HCT116 (cell line): ENCODE data around the gene TSEN34. TPM values are rescaled to one million over a fixed set of nuclear protein-coding genes. Genes with fewer than 3 reads are reported as not detected.

Experiments used
- ATAC-seq: fragments of 200-7000 bp; cut with Tn5 transposase; 2 replicates; pipeline ENCODE4 v1.9.1; 2020; ENCODE audit warnings: mild to moderate bottlenecking, moderate library complexity
- BruUV-seq: library from RNA; stranded (reverse); fragments of 400-500 nt; replicated peaks from 2 replicates; lab custom pipeline; 2021; lab: Mats Ljungman, UMichigan
- CTCF ChIA-PET: fragments of 300-600 bp; sonication (Branson Sonifier 250); formaldehyde crosslinking; loops from one replicate; lab custom pipeline; 2021; ENCODE audit warnings: antibody characterized with exemption; lab: Charles Lee
- POLR2A ChIA-PET: fragments of 300-600, 350-600 bp; sonication (Branson Sonifier 250); formaldehyde crosslinking; loops from one replicate; lab custom pipeline; 2021; ENCODE audit warnings: antibody characterized with exemption; lab: Charles Lee
- RAD21 ChIA-PET, 2 experiments: fragments of 300-600 bp; sonication (Branson Sonifier 250); formaldehyde crosslinking; loops; one replicate each; lab custom pipeline; 2023; ENCODE audit warnings: low total read pairs in 2 of 2; ENCODE audit not compliant: uncharacterized antibody in 2 of 2, unreplicated experiment in 2 of 2, low non-redundant PET in 1 of 2; lab: Charles Lee
- DNase-seq: peaks from one replicate; pipeline ENCODE4 v3.0.0-alpha.2; 2010; ENCODE audit warnings: low read depth, low spot score
- H2AFZ ChIP-seq: fragments of 200-600 bp; shearing (Covaris generic), sonication (generic); 2 replicates; pipeline ENCODE4 v1.6.1; 2017; ENCODE audit warnings: low read depth, mixed run types, mixed read lengths, antibody characterized with exemption, low read length; ENCODE audit not compliant: poor library complexity, severe bottlenecking
- H3K27ac ChIP-seq: 2 replicates; pipeline ENCODE4 v1.5.1; 2012; ENCODE audit warnings: low read depth, low read length
- H3K27me3 ChIP-seq: fragments of 200-600 bp; sonication (generic); 2 replicates; pipeline ENCODE4 v1.6.1; 2016; ENCODE audit warnings: mixed run types, low read length, mixed read lengths; ENCODE audit not compliant: insufficient read depth
- H3K36me3 ChIP-seq, 2 experiments: fragments of 200-500 bp in 1 of 2; fragments of 200-600 bp in 1 of 2; sonication (Bioruptor generic) in 1 of 2; sonication (generic) in 1 of 2; 2 replicates each; pipeline versions ENCODE4 v1.5.1 to v1.6.1; 2014 to 2016; ENCODE audit warnings: low read length in 2 of 2, inconsistent platforms in 1 of 2, mixed read lengths in 1 of 2, mixed run types in 1 of 2; ENCODE audit not compliant: insufficient read depth in 2 of 2, control insufficient read depth in 1 of 2
- H3K4me1 ChIP-seq, 2 experiments: fragments of 200-600 bp in 1 of 2; sonication (generic) in 1 of 2; 2 replicates each; pipeline versions ENCODE4 v1.5.1 to v1.6.1; 2012 to 2017; ENCODE audit warnings: low read length in 2 of 2, inconsistent platforms in 1 of 2, mild to moderate bottlenecking in 1 of 2, mixed read lengths in 1 of 2, mixed run types in 1 of 2, moderate library complexity in 1 of 2; ENCODE audit not compliant: insufficient read depth in 2 of 2, control insufficient read depth in 1 of 2
- H3K4me2 ChIP-seq: fragments of 200-600 bp; sonication (generic); 2 replicates; pipeline ENCODE4 v1.6.1; 2017; ENCODE audit warnings: mixed run types, low read length, mixed read lengths
- H3K4me3 ChIP-seq, 2 experiments: fragments of 200-600 bp in 1 of 2; sonication (generic) in 1 of 2; replicated peaks in 1 of 2; 2 replicates each; pipeline ENCODE4 v1.5.1; 2011 to 2016; ENCODE audit warnings: low read length in 2 of 2, control low read depth in 1 of 2, low read depth in 1 of 2, mild to moderate bottlenecking in 1 of 2, mixed read lengths in 1 of 2, mixed run types in 1 of 2
- H3K79me2 ChIP-seq: fragments of 200-600 bp; sonication (generic); 2 replicates; pipeline ENCODE4 v1.6.1; 2017; ENCODE audit warnings: mild to moderate bottlenecking, mixed run types, low read length, moderate library complexity, mixed read lengths; ENCODE audit not compliant: insufficient read depth
- H3K9ac ChIP-seq: fragments of 200-600 bp; sonication (generic); 2 replicates; pipeline ENCODE4 v1.6.1; 2016; ENCODE audit warnings: low read length, mixed read lengths
- H3K9me2 ChIP-seq: fragments of 200-600 bp; sonication (generic), shearing (Covaris generic); 2 replicates; pipeline ENCODE4 v1.6.1; 2017; ENCODE audit warnings: mixed run types, mild to moderate bottlenecking, moderate library complexity; ENCODE audit not compliant: insufficient read depth
- H3K9me3 ChIP-seq, 2 experiments: fragments of 200-500 bp in 1 of 2; fragments of 200-600 bp in 1 of 2; sonication (Bioruptor generic) in 1 of 2; sonication (generic) in 1 of 2; 2 replicates each; pipeline ENCODE4 v1.6.1; 2014 to 2017; ENCODE audit warnings: low read length in 2 of 2, mixed read lengths in 2 of 2, inconsistent platforms in 1 of 2, low read depth in 1 of 2, mild to moderate bottlenecking in 1 of 2, mixed run types in 1 of 2, moderate library complexity in 1 of 2; ENCODE audit not compliant: control insufficient read depth in 1 of 2, insufficient read depth in 1 of 2
- H4K20me1 ChIP-seq: fragments of 200-600 bp; sonication (generic), shearing (Covaris generic); 2 replicates; pipeline ENCODE4 v1.6.1; 2017; ENCODE audit warnings: mixed run types, mild to moderate bottlenecking, moderate library complexity; ENCODE audit not compliant: insufficient read depth
- CBX3 ChIP-seq: IDR thresholded peaks from 2 replicates; pipeline ENCODE4 v1.6.1; 2012; ENCODE audit warnings: low read depth
- CEBPB ChIP-seq: IDR thresholded peaks from 2 replicates; pipeline ENCODE4 v1.6.1; 2012; ENCODE audit warnings: low read depth
- EGR1 ChIP-seq: IDR thresholded peaks from 2 replicates; pipeline ENCODE4 v1.6.1; 2012; ENCODE audit warnings: low read depth
- ELF1 ChIP-seq: IDR thresholded peaks from 2 replicates; pipeline ENCODE4 v1.6.1; 2012; ENCODE audit warnings: low read depth, borderline replicate concordance
- EZH2 ChIP-seq: fragments of 200-600 bp; sonication (generic); IDR thresholded peaks from 2 replicates; pipeline ENCODE4 v1.6.1; 2017; ENCODE audit warnings: antibody characterized with exemption, mixed run types
- FOSL1 ChIP-seq: IDR thresholded peaks from 2 replicates; pipeline ENCODE4 v1.6.1; 2012; ENCODE audit warnings: low read depth
- JUND ChIP-seq: IDR thresholded peaks from 2 replicates; pipeline ENCODE4 v1.6.1; 2012
- POLR2AphosphoS5 ChIP-seq: IDR thresholded peaks from 2 replicates; pipeline ENCODE4 v1.6.1; 2011; ENCODE audit warnings: mild to moderate bottlenecking, low read depth, low read length, moderate library complexity
- SIN3A ChIP-seq: IDR thresholded peaks from 2 replicates; pipeline ENCODE4 v1.6.1; 2012; ENCODE audit warnings: low read depth
- SRF ChIP-seq: IDR thresholded peaks from 2 replicates; pipeline ENCODE4 v1.6.1; 2012; ENCODE audit warnings: low read depth
- YY1 ChIP-seq: IDR thresholded peaks from 2 replicates; pipeline ENCODE4 v1.6.1; 2011; ENCODE audit warnings: low read length, low read depth, moderate library complexity, mild to moderate bottlenecking; ENCODE audit not compliant: insufficient replicate concordance; ENCODE audit errors: extremely low read depth
- ZNF274 ChIP-seq: fragments of 200-500 bp; sonication (Bioruptor generic); IDR thresholded peaks from 2 replicates; pipeline ENCODE4 v1.6.1; 2014; ENCODE audit warnings: mild to moderate bottlenecking, low read depth, low read length, inconsistent platforms
- intact Hi-C: fragments of 100-400 bp; cut with micrococcal nuclease; formaldehyde crosslinking; loops from 2 replicates; pipeline ENCODE4 v1.10.0; 2022
- total RNA-seq: library from RNA; stranded (reverse); gene quantifications from one replicate; pipeline ENCODE4 v1.2.1, GENCODE V29; 2021; ENCODE audit not compliant: unreplicated experiment
- TF ChIP-seq, protein P1 (sequence below): IDR thresholded peaks from 2 replicates; pipeline ENCODE4 v1.6.1; 2012; ENCODE audit warnings: low read depth
- TF ChIP-seq, protein P2 (sequence below): IDR thresholded peaks from 2 replicates; pipeline ENCODE4 v1.6.1; 2012
- TF ChIP-seq, protein P3 (sequence below): IDR thresholded peaks from 2 replicates; pipeline ENCODE4 v1.6.1; 2012
- TF ChIP-seq, protein P4 (sequence below): IDR thresholded peaks from 2 replicates; pipeline ENCODE4 v1.6.1; 2011; ENCODE audit warnings: mild to moderate bottlenecking, low read length, moderate library complexity; ENCODE audit not compliant: insufficient replicate concordance; ENCODE audit errors: extremely low read depth

The TSEN34 gene
- total RNA-seq, 1 experiment from 2014 or later: 99.9 TPM

DNA sequence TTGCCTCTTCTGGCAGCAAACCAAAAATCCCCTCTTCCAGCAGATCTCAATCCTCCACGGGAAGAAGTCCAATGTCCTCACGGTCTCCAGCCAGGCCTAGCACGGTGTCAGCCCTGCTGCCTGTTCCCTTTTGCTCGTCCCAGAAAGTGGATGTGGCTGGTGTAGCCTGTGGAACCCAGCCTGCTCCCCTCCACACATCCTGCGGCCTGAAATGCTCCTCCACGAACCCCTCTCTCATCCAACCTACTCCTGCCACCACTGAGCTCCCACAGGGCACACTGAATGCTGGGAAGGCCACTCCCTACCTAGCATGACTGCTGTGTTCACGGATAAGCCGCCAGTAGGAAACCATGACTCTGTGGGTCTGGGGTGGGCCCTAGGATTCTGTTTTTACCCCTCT, 4.8 kb upstream of the TSEN34 start (continued):
- TF ChIP-seq, protein P1, sequence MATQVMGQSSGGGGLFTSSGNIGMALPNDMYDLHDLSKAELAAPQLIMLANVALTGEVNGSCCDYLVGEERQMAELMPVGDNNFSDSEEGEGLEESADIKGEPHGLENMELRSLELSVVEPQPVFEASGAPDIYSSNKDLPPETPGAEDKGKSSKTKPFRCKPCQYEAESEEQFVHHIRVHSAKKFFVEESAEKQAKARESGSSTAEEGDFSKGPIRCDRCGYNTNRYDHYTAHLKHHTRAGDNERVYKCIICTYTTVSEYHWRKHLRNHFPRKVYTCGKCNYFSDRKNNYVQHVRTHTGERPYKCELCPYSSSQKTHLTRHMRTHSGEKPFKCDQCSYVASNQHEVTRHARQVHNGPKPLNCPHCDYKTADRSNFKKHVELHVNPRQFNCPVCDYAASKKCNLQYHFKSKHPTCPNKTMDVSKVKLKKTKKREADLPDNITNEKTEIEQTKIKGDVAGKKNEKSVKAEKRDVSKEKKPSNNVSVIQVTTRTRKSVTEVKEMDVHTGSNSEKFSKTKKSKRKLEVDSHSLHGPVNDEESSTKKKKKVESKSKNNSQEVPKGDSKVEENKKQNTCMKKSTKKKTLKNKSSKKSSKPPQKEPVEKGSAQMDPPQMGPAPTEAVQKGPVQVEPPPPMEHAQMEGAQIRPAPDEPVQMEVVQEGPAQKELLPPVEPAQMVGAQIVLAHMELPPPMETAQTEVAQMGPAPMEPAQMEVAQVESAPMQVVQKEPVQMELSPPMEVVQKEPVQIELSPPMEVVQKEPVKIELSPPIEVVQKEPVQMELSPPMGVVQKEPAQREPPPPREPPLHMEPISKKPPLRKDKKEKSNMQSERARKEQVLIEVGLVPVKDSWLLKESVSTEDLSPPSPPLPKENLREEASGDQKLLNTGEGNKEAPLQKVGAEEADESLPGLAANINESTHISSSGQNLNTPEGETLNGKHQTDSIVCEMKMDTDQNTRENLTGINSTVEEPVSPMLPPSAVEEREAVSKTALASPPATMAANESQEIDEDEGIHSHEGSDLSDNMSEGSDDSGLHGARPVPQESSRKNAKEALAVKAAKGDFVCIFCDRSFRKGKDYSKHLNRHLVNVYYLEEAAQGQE: no peak
- TF ChIP-seq CEBPB (no peak), POLR2AphosphoS5 (no peak), CBX3 (no peak), FOSL1 (no peak), YY1 (no peak), SRF (no peak), EZH2 (no peak), EGR1 (no peak), JUND (no peak)
- TF ChIP-seq, protein P2, sequence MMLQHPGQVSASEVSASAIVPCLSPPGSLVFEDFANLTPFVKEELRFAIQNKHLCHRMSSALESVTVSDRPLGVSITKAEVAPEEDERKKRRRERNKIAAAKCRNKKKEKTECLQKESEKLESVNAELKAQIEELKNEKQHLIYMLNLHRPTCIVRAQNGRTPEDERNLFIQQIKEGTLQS: no peak

DNA sequence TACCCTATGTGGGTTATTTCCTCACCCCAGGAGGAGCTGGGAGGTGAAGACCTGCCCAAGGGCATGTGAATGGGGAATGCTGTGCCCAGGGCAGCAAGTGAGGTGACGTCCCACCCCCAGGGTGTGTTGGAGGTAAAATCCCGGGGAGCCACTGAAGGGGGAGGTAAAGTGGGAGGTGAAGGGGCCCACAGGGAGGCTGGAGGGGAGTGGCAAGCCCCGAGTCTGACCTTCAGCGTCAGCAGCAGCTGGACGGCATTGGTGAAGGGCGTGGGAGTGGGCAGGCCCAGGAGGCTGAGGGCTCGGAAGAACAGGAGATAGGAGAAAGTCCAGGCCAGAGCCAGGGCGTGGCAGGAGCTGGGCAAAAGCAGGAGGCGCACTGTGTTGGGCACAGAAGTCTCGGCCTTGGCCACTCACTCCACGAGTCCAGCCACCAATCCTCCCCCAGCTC, 4.2 kb upstream of the TSEN34 start:
- DNase-seq (no peak), ATAC-seq (no peak)
- H3K4me3 ChIP-seq: no peak overlapping the region
- H3K4me1 ChIP-seq: peaks cover 6 to 15% of the 10 kb centered on the region in 2 experiments
- H3K9ac ChIP-seq: no peak overlapping the region
- H3K36me3 ChIP-seq: peaks cover 3 to 16% of the 10 kb centered on the region in 2 experiments
- BruUV-seq: no TSS peak
- ChIA-PET CTCF (no interaction called here), POLR2A (interaction anchor here (1.3 to 7.0 kb wide), 2 partner anchors 13 to 14 kb away, joined by 3 to 126 read pairs; partner anchors contain the start of gene RPS9), RAD21 (no interaction called here)
- H3K9me3 ChIP-seq: no peaks in the 10 kb centered on the region
- no peaks in the 10 kb centered on the region for H3K9me2 ChIP-seq
- peak overlapping the region; percentile 10; the same call in 1 of the 2 replicates for H3K27ac ChIP-seq
- H3K79me2 ChIP-seq: peaks cover 24% of the 10 kb centered on the region
- H2AFZ ChIP-seq: no peak overlapping the region
- intact Hi-C loops: no loop called here
- H4K20me1 ChIP-seq: no peaks in the 10 kb centered on the region
- H3K4me2 ChIP-seq: no peak overlapping the region
- TF ChIP-seq CBX3: no peak
- TF ChIP-seq JUND: no peak
- no peak for TF ChIP-seq SIN3A
- TF ChIP-seq, protein P2: no peak
- TF ChIP-seq, protein P3, sequence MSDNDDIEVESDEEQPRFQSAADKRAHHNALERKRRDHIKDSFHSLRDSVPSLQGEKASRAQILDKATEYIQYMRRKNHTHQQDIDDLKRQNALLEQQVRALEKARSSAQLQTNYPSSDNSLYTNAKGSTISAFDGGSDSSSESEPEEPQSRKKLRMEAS: no peak
- TF ChIP-seq ELF1: no peak
- no peak for TF ChIP-seq FOSL1
- TF ChIP-seq YY1: no peak
- no peak for TF ChIP-seq EGR1
- TF ChIP-seq ZNF274: no peak
- no peak for TF ChIP-seq CEBPB
- no peak for TF ChIP-seq EZH2
- TF ChIP-seq, protein P4, sequence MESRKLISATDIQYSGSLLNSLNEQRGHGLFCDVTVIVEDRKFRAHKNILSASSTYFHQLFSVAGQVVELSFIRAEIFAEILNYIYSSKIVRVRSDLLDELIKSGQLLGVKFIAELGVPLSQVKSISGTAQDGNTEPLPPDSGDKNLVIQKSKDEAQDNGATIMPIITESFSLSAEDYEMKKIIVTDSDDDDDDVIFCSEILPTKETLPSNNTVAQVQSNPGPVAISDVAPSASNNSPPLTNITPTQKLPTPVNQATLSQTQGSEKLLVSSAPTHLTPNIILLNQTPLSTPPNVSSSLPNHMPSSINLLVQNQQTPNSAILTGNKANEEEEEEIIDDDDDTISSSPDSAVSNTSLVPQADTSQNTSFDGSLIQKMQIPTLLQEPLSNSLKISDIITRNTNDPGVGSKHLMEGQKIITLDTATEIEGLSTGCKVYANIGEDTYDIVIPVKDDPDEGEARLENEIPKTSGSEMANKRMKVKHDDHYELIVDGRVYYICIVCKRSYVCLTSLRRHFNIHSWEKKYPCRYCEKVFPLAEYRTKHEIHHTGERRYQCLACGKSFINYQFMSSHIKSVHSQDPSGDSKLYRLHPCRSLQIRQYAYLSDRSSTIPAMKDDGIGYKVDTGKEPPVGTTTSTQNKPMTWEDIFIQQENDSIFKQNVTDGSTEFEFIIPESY: no peak
- H3K27me3 ChIP-seq: no peaks in the 10 kb centered on the region
